Liver (tissue), 9 donors: ENCODE measurements around the gene KIF12. TPM values are rescaled to one million over a fixed set of nuclear protein-coding genes. Genes with fewer than 3 reads are reported as not detected.

ENCODE experiments used
- DNase-seq: peaks from one replicate; pipeline ENCODE4 v3.0.0-alpha.2; 2017; ENCODE audit warnings: low spot score
- H3K27ac ChIP-seq, 2 donors: one replicate each; pipeline ENCODE4 v1.7.0; 2013; ENCODE audit warnings: inconsistent platforms in 2 of 2, low read length in 2 of 2, control low read depth in 1 of 2, low read depth in 1 of 2, mild to moderate bottlenecking in 1 of 2
- H3K27me3 ChIP-seq, 4 donors: one replicate each; pipeline versions ENCODE4 v1.6.1 to v1.7.0; 2013; ENCODE audit warnings: low read length in 3 of 4, inconsistent platforms in 1 of 4, mild to moderate bottlenecking in 1 of 4, moderate library complexity in 1 of 4; ENCODE audit not compliant: control insufficient read depth in 4 of 4, insufficient read depth in 4 of 4
- H3K36me3 ChIP-seq, 4 donors: one replicate each; pipeline versions ENCODE4 v1.6.1 to v1.7.0; 2013; ENCODE audit warnings: low read length in 3 of 4, mild to moderate bottlenecking in 3 of 4, low read depth in 1 of 4, moderate library complexity in 1 of 4; ENCODE audit not compliant: control insufficient read depth in 4 of 4, insufficient read depth in 3 of 4
- H3K4me1 ChIP-seq, 4 donors: one replicate each; pipeline versions ENCODE4 v1.6.1 to v1.7.0; 2013; ENCODE audit warnings: low read length in 3 of 4, mild to moderate bottlenecking in 3 of 4, moderate library complexity in 1 of 4; ENCODE audit not compliant: control insufficient read depth in 4 of 4, insufficient read depth in 4 of 4
- H3K4me3 ChIP-seq, 3 donors: one replicate each; pipeline versions ENCODE4 v1.6.1 to v1.7.0; 2013; ENCODE audit warnings: low read length in 3 of 3, control low read depth in 1 of 3, low read depth in 1 of 3, mild to moderate bottlenecking in 1 of 3
- H3K9ac ChIP-seq, 2 donors: one replicate each; pipeline ENCODE4 v1.7.0; 2013; ENCODE audit warnings: low read length in 2 of 2, mild to moderate bottlenecking in 2 of 2, moderate library complexity in 2 of 2, control low read depth in 1 of 2, low read depth in 1 of 2
- H3K9me3 ChIP-seq, 4 donors: one replicate each; pipeline versions ENCODE4 v1.6.1 to v1.7.0; 2013; ENCODE audit warnings: low read length in 3 of 4; ENCODE audit not compliant: control insufficient read depth in 4 of 4
- EGR1 ChIP-seq, 2 donors: IDR thresholded peaks; 2 replicates each; pipeline ENCODE4 v1.6.1; 2016 to 2018; ENCODE audit warnings: antibody characterized with exemption in 2 of 2, low read depth in 2 of 2
- FOXA1 ChIP-seq: IDR thresholded peaks from 2 replicates; pipeline ENCODE4 v1.6.1; 2016; ENCODE audit warnings: antibody characterized with exemption
- FOXA2 ChIP-seq: IDR thresholded peaks from 2 replicates; pipeline ENCODE4 v1.6.1; 2016; ENCODE audit warnings: antibody characterized with exemption
- GABPA ChIP-seq, 2 donors: IDR thresholded peaks in 1 of 2; conservative IDR thresholded peaks in 1 of 2; 2 replicates each; pipeline ENCODE4 v1.6.1; 2016; ENCODE audit warnings: antibody characterized with exemption in 2 of 2, mild to moderate bottlenecking in 1 of 2, moderate library complexity in 1 of 2
- HNF4A ChIP-seq, 2 donors: conservative IDR thresholded peaks; 2 replicates each; pipeline ENCODE4 v1.6.1; 2016; ENCODE audit warnings: antibody characterized with exemption in 2 of 2, mild to moderate bottlenecking in 2 of 2
- HNF4G ChIP-seq: IDR thresholded peaks from 2 replicates; pipeline ENCODE4 v1.6.1; 2016; ENCODE audit warnings: antibody characterized with exemption
- JUND ChIP-seq, 2 donors: IDR thresholded peaks; 2 replicates each; pipeline ENCODE4 v1.6.1; 2016; ENCODE audit warnings: antibody characterized with exemption in 2 of 2
- RAD21 ChIP-seq, 2 donors: IDR thresholded peaks; 2 replicates each; pipeline ENCODE4 v1.6.1; 2016; ENCODE audit warnings: antibody characterized with exemption in 2 of 2, mild to moderate bottlenecking in 2 of 2
- RXRA ChIP-seq, 2 donors: IDR thresholded peaks; 2 replicates each; pipeline ENCODE4 v1.6.1; 2017 to 2018; ENCODE audit warnings: antibody characterized with exemption in 2 of 2, mild to moderate bottlenecking in 1 of 2
- SP1 ChIP-seq: IDR thresholded peaks from 2 replicates; pipeline ENCODE4 v1.6.1; 2018; ENCODE audit warnings: antibody characterized with exemption, mild to moderate bottlenecking
- TAF1 ChIP-seq: conservative IDR thresholded peaks from 2 replicates; pipeline ENCODE4 v1.6.1; 2016; ENCODE audit warnings: antibody characterized with exemption, mild to moderate bottlenecking
- YY1 ChIP-seq: IDR thresholded peaks from 2 replicates; pipeline ENCODE4 v1.6.1; 2016; ENCODE audit warnings: antibody characterized with exemption, mild to moderate bottlenecking
- WGBS: extraction: QIAGEN DNeasy Blood & Tissue Kit; methylation state at CpG from one replicate; pipeline ENCODE4 v1.1.7; 2013; 5-methylcytosine and 5-hydroxymethylcytosine counted together
- polyA plus RNA-seq, 2 donors: library from polyadenylated mRNA; stranded (reverse) in 1 of 2; unstranded in 1 of 2; fragments of 200-250 nt in 1 of 2; fragments of >200 nt in 1 of 2; fragmentation: Nextera tagmentation in 1 of 2; extraction: Ambion mirVana in 1 of 2; gene quantifications; one replicate each; pipeline versions ENCODE4 v1.2.1 to v1.2.3, GENCODE V29; 2013 to 2015
- total RNA-seq, 2 donors: library from RNA; depleted of rRNA; stranded (reverse); fragments of >200 nt; gene quantifications; one replicate each; pipeline ENCODE4 v1.2.3, GENCODE V29; 2014
- TF ChIP-seq, protein P1 (sequence below): IDR thresholded peaks from 2 replicates; pipeline ENCODE4 v1.6.1; 2016; ENCODE audit warnings: antibody characterized with exemption
- TF ChIP-seq, protein P2 (sequence below): fragments of 150-350 bp; IDR thresholded peaks from 2 replicates; pipeline ENCODE4 v1.5.1; 2017; ENCODE audit warnings: improper control_type of control experiment, low read depth, low read length; ENCODE audit not compliant: missing input control
- TF ChIP-seq, protein P3 (sequence below): IDR thresholded peaks from 2 replicates; pipeline ENCODE4 v1.6.1; 2016; ENCODE audit warnings: antibody characterized with exemption
- TF ChIP-seq, protein P4 (sequence below): IDR thresholded peaks from 2 replicates; pipeline ENCODE4 v1.6.1; 2016; ENCODE audit warnings: antibody characterized with exemption, mild to moderate bottlenecking
- donor health status: healthy.
- donor health status: healthy.
- donor health status: healthy.
- donor health status: healthy.
- donor health status: healthy.

The KIF12 gene
- total and polyA plus RNA-seq, 4 donors, result 2.9 to 11.8 (median 7.7) TPM

DNA sequence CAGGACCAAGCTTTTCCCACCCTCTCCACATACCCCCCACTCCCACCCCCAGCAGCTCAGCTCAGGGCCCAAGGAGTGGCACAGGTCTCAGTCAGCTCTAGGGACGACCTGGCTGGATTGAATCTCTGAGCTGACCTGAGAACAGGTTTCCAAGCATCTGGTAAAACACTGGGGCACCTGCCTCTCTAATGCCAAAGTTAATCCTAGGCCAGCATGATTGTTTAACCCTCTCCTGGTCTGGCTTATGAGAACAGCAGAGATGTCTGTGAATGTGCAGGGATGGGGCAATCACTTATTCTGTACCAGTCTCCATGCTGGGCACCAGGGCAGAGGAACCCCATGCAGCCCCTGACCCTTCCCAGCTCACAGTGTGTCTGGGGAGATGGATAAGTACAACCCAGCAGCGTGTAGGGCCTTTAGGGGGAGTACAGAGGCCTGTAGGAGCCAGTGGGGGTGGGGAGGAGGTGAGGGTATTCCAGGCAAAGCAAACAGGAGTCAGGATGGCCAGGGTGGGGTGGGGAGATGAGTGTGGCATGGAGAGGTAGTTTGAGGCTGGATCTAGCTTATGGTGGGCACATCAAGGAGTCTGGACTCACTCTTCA is 678 bp upstream of the KIF12 start:
- H3K27me3 ChIP-seq, result peaks cover 0 to 2% (median 0%) of the 10 kb centered on the region in 4 donors
- TF ChIP-seq FOXA2 (no peak), HNF4A (conservative IDR thresholded peaks at IDR 0.05) (no peak), GABPA (IDR thresholded peaks at IDR 0.05 in 1 of 2, conservative IDR thresholded peaks at IDR 0.05 in 1 of 2) (no peak), SP1 (no peak), HNF4G (no peak)
- TF ChIP-seq, protein P1, sequence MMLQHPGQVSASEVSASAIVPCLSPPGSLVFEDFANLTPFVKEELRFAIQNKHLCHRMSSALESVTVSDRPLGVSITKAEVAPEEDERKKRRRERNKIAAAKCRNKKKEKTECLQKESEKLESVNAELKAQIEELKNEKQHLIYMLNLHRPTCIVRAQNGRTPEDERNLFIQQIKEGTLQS, result no peak
- TF ChIP-seq, protein P2, sequence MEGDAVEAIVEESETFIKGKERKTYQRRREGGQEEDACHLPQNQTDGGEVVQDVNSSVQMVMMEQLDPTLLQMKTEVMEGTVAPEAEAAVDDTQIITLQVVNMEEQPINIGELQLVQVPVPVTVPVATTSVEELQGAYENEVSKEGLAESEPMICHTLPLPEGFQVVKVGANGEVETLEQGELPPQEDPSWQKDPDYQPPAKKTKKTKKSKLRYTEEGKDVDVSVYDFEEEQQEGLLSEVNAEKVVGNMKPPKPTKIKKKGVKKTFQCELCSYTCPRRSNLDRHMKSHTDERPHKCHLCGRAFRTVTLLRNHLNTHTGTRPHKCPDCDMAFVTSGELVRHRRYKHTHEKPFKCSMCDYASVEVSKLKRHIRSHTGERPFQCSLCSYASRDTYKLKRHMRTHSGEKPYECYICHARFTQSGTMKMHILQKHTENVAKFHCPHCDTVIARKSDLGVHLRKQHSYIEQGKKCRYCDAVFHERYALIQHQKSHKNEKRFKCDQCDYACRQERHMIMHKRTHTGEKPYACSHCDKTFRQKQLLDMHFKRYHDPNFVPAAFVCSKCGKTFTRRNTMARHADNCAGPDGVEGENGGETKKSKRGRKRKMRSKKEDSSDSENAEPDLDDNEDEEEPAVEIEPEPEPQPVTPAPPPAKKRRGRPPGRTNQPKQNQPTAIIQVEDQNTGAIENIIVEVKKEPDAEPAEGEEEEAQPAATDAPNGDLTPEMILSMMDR, result no peak
- TF ChIP-seq, protein P3, sequence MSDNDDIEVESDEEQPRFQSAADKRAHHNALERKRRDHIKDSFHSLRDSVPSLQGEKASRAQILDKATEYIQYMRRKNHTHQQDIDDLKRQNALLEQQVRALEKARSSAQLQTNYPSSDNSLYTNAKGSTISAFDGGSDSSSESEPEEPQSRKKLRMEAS, result no peak
- H3K9ac ChIP-seq, result no peak overlapping the region
- H3K27ac ChIP-seq, result peak overlapping the region in 1 of 2 donors; percentile 13
- H3K4me3 ChIP-seq, result no peak overlapping the region
- 52% methylated on average over 2 of the region's 2 CpGs for WGBS
- peaks cover 0 to 3% (median 0%) of the 10 kb centered on the region in 4 donors for H3K36me3 ChIP-seq
- DNase-seq, result no peak
- H3K9me3 ChIP-seq, result peaks cover 0 to 4% (median 0%) of the 10 kb centered on the region in 4 donors
- H3K4me1 ChIP-seq, result peaks cover 9 to 29% (median 21%) of the 10 kb centered on the region in 4 donors

DNA sequence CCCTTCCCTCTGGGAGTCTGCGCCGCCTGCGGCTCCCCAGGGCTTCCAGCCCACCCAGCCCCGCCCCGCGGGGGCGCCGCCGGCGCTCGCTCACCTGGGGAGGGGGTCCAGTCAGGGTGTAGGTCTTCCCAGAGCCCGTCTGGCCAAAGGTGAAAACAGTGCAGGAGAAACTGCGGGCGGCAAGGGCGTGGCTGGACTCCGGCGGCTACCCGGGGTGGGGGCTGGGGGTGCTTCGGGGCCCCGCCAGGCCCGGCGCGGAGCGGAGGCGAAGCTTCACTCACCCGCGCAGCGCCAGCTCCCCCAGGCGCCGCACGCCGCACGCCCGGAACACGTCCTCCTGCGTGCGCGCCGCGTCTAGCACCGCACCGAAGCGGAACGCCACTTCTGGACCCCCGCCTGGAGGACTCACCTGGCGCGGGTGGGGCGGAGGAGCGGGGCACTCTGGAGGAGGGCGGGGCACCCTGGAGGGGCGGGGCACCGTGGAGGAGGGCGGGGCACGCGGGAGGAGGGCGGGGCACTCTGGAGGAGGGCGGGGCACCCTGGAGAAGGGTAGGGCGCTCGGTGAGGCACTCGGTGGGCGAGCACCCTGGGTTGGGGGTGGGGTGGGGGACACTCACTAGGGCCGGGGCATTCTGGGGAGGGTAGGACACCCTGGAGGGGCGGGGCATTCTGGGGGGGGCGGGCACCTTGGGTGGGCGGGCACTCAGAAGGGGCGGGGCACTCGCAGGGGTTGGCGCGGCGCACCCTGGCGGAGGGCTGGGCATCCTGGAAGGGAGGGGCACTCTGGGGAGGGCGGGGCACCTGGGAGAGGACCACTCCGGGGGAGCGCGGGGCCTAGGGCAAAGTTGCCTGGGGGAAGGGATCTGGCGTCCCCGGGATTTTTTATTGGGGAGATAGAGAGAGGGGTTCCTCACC is 814 bp downstream of the KIF12 start:
- H3K27ac ChIP-seq, result no peak overlapping the region
- H3K9ac ChIP-seq, result no peak overlapping the region
- H3K4me3 ChIP-seq, result peak overlapping the region in 2 of 3 donors; percentile 59 to 64
- peaks cover 0 to 10% (median 2%) of the 10 kb centered on the region in 4 donors for H3K36me3 ChIP-seq
- peaks cover 9 to 29% (median 21%) of the 10 kb centered on the region in 4 donors for H3K4me1 ChIP-seq
- peaks cover 0 to 4% (median 0%) of the 10 kb centered on the region in 4 donors for H3K9me3 ChIP-seq
- H3K27me3 ChIP-seq, result peaks cover 0 to 2% (median 0%) of the 10 kb centered on the region in 4 donors
- TF ChIP-seq FOXA2, result no peak
- no peak for TF ChIP-seq JUND (IDR thresholded peaks at IDR 0.05)
- TF ChIP-seq, protein P1, result no peak
- TF ChIP-seq, protein P3, result no peak
- TF ChIP-seq HNF4A (conservative IDR thresholded peaks at IDR 0.05), result no peak
- 5% methylated on average over 77 of the region's 77 CpGs for WGBS
- DNase-seq, result peak; percentile 78

DNA sequence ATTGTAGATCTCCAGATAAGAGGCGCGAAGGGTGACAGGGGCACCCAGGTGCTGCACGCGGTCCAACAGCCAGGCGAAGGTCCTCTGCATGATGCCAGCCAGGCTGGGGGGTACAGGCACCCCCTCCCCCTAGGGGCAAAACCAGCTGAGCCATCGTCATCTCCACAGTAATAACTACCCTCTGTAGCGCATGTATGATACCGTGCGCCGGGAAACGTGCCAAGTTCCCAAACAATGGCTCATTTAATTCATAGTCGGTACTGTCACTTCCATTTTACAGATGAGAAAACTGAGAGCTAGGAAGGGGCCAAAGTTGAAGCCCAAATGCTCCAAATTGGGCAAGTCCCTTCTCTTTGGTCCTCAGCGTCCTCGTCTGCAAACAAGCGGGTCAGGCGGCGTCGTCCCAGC is 1.5 kb downstream of the KIF12 start:
- peaks cover 0 to 2% (median 0%) of the 10 kb centered on the region in 4 donors for H3K27me3 ChIP-seq
- no peak for TF ChIP-seq YY1
- no peak for TF ChIP-seq TAF1
- TF ChIP-seq, protein P1, result no peak
- TF ChIP-seq FOXA1, result no peak
- TF ChIP-seq, protein P4, sequence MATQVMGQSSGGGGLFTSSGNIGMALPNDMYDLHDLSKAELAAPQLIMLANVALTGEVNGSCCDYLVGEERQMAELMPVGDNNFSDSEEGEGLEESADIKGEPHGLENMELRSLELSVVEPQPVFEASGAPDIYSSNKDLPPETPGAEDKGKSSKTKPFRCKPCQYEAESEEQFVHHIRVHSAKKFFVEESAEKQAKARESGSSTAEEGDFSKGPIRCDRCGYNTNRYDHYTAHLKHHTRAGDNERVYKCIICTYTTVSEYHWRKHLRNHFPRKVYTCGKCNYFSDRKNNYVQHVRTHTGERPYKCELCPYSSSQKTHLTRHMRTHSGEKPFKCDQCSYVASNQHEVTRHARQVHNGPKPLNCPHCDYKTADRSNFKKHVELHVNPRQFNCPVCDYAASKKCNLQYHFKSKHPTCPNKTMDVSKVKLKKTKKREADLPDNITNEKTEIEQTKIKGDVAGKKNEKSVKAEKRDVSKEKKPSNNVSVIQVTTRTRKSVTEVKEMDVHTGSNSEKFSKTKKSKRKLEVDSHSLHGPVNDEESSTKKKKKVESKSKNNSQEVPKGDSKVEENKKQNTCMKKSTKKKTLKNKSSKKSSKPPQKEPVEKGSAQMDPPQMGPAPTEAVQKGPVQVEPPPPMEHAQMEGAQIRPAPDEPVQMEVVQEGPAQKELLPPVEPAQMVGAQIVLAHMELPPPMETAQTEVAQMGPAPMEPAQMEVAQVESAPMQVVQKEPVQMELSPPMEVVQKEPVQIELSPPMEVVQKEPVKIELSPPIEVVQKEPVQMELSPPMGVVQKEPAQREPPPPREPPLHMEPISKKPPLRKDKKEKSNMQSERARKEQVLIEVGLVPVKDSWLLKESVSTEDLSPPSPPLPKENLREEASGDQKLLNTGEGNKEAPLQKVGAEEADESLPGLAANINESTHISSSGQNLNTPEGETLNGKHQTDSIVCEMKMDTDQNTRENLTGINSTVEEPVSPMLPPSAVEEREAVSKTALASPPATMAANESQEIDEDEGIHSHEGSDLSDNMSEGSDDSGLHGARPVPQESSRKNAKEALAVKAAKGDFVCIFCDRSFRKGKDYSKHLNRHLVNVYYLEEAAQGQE, result no peak
- TF ChIP-seq FOXA2, result no peak
- no peak for TF ChIP-seq JUND (IDR thresholded peaks at IDR 0.05)
- no peak for TF ChIP-seq SP1
- TF ChIP-seq RXRA (IDR thresholded peaks at IDR 0.05), result no peak
- no peak for TF ChIP-seq HNF4G
- no peak for TF ChIP-seq HNF4A (conservative IDR thresholded peaks at IDR 0.05)
- TF ChIP-seq EGR1 (IDR thresholded peaks at IDR 0.05; ENCODE audit: low read depth in 2 of 2), result no peak
- no peak for TF ChIP-seq GABPA (IDR thresholded peaks at IDR 0.05 in 1 of 2, conservative IDR thresholded peaks at IDR 0.05 in 1 of 2)
- no peak for TF ChIP-seq RAD21 (IDR thresholded peaks at IDR 0.05)

More for the DNA sequence above, 1.5 kb downstream of the KIF12 start:
- no peak overlapping the region for H3K9ac ChIP-seq
- 58% methylated on average over 18 of the region's 18 CpGs for WGBS
- H3K4me1 ChIP-seq, result peaks cover 9 to 29% (median 21%) of the 10 kb centered on the region in 4 donors
- H3K27ac ChIP-seq, result no peak overlapping the region
- H3K4me3 ChIP-seq, result peak overlapping the region in 1 of 3 donors; percentile 59
- H3K36me3 ChIP-seq, result peaks cover 0 to 10% (median 4%) of the 10 kb centered on the region in 4 donors
- DNase-seq, result no peak
- H3K9me3 ChIP-seq, result peaks cover 0 to 4% (median 0%) of the 10 kb centered on the region in 4 donors
